Mesenchymal stem cell (in vitro differentiated cells and primary cell): ENCODE data around the gene EXD3.

Experiments
- DNase-seq: peaks from one replicate; pipeline ENCODE4 v3.0.0-alpha.2; 2013
- H2AFZ ChIP-seq: one replicate; pipeline ENCODE4 v1.6.1; 2013; ENCODE audit warnings: low read depth, mild to moderate bottlenecking, control low read depth, inconsistent platforms, low read length, moderate library complexity
- H2AK5ac ChIP-seq: 2 replicates; pipeline ENCODE4 v1.6.1; 2013; ENCODE audit warnings: low read length, moderate library complexity, mild to moderate bottlenecking, inconsistent platforms; ENCODE audit not compliant: severe bottlenecking
- H2BK120ac ChIP-seq: one replicate; pipeline ENCODE4 v1.6.1; 2013; ENCODE audit warnings: low read depth, mild to moderate bottlenecking, inconsistent platforms, low read length, moderate library complexity
- H2BK12ac ChIP-seq, 2 experiments: one replicate each; pipeline ENCODE4 v1.6.1; 2013; ENCODE audit warnings: inconsistent platforms in 2 of 2, low read length in 2 of 2, mild to moderate bottlenecking in 2 of 2, moderate library complexity in 2 of 2, control low read depth in 1 of 2
- H2BK15ac ChIP-seq: one replicate; pipeline ENCODE4 v1.6.1; 2013; ENCODE audit warnings: mild to moderate bottlenecking, low read depth, inconsistent platforms; ENCODE audit not compliant: poor library complexity, severe bottlenecking
- H2BK5ac ChIP-seq: 2 replicates; pipeline ENCODE4 v1.6.1; 2013; ENCODE audit warnings: low read depth, mild to moderate bottlenecking, low read length, control low read depth, inconsistent platforms; ENCODE audit not compliant: poor library complexity, severe bottlenecking
- H3K14ac ChIP-seq, 2 experiments: one replicate each; pipeline ENCODE4 v1.6.1; 2013; ENCODE audit warnings: inconsistent platforms in 2 of 2, low read length in 2 of 2, control low read depth in 1 of 2, mild to moderate bottlenecking in 1 of 2, moderate library complexity in 1 of 2
- H3K18ac ChIP-seq, 2 experiments: one replicate each; pipeline ENCODE4 v1.6.1; 2013; ENCODE audit warnings: inconsistent platforms in 2 of 2, low read length in 2 of 2, control low read depth in 1 of 2, low read depth in 1 of 2, mild to moderate bottlenecking in 1 of 2
- H3K23ac ChIP-seq, 2 experiments: one replicate each; pipeline ENCODE4 v1.6.1; 2013; ENCODE audit warnings: inconsistent platforms in 2 of 2, low read length in 2 of 2, mild to moderate bottlenecking in 2 of 2, moderate library complexity in 2 of 2, control low read depth in 1 of 2
- H3K27ac ChIP-seq: 2 replicates; pipeline ENCODE4 v1.5.1; 2013; ENCODE audit warnings: mild to moderate bottlenecking, moderate library complexity, low read length, control low read depth, inconsistent platforms; ENCODE audit not compliant: poor library complexity, severe bottlenecking
- H3K27me3 ChIP-seq, 2 experiments: 2 replicates each; pipeline versions ENCODE4 v1.6.1 to v1.7.0; 2013; ENCODE audit warnings: low read length in 2 of 2, mild to moderate bottlenecking in 2 of 2, moderate library complexity in 2 of 2, control low read depth in 1 of 2, inconsistent platforms in 1 of 2; ENCODE audit not compliant: control insufficient read depth in 1 of 2, insufficient read depth in 1 of 2
- H3K36me3 ChIP-seq, 2 experiments: 2 replicates each; pipeline versions ENCODE4 v1.6.1 to v1.7.0; 2013; ENCODE audit warnings: low read length in 2 of 2, control low read depth in 1 of 2, inconsistent platforms in 1 of 2, low read depth in 1 of 2, mild to moderate bottlenecking in 1 of 2; ENCODE audit not compliant: insufficient read depth in 2 of 2, control insufficient read depth in 1 of 2
- H3K4ac ChIP-seq, 2 experiments: one replicate each; pipeline ENCODE4 v1.6.1; 2013; ENCODE audit warnings: inconsistent platforms in 2 of 2, low read length in 2 of 2, mild to moderate bottlenecking in 2 of 2, moderate library complexity in 2 of 2, control low read depth in 1 of 2, low read depth in 1 of 2
- H3K4me1 ChIP-seq: 2 replicates; pipeline ENCODE4 v1.6.1; 2013; ENCODE audit warnings: low read depth, low read length, control low read depth; ENCODE audit not compliant: control insufficient read depth, insufficient read depth
- H3K4me2 ChIP-seq: 2 replicates; pipeline ENCODE4 v1.6.1; 2013; ENCODE audit warnings: low read length, mild to moderate bottlenecking, inconsistent platforms; ENCODE audit not compliant: poor library complexity, severe bottlenecking
- H3K4me3 ChIP-seq, 2 experiments: 2 replicates each; pipeline versions ENCODE4 v1.5.1 to v1.7.0; 2013; ENCODE audit warnings: low read length in 2 of 2, mild to moderate bottlenecking in 2 of 2, control low read depth in 1 of 2, low read depth in 1 of 2; ENCODE audit not compliant: insufficient read depth in 1 of 2
- H3K79me1 ChIP-seq: replicated peaks from 2 replicates; pipeline ENCODE4 v1.6.1; 2013; ENCODE audit warnings: mild to moderate bottlenecking, control low read depth, low read length, inconsistent platforms; ENCODE audit not compliant: poor library complexity, severe bottlenecking
- H3K9ac ChIP-seq: 2 replicates; pipeline ENCODE4 v1.7.0; 2013; ENCODE audit warnings: mild to moderate bottlenecking, low read length, moderate library complexity
- H3K9me3 ChIP-seq: 2 replicates; pipeline ENCODE4 v1.7.0; 2013; ENCODE audit warnings: mild to moderate bottlenecking, low read length; ENCODE audit not compliant: control insufficient read depth
- H4K8ac ChIP-seq: one replicate; pipeline ENCODE4 v1.6.1; 2013; ENCODE audit warnings: inconsistent platforms, mild to moderate bottlenecking, low read length, moderate library complexity
- H4K91ac ChIP-seq: one replicate; pipeline ENCODE4 v1.6.1; 2013; ENCODE audit warnings: mild to moderate bottlenecking, low read length, inconsistent platforms
- WGBS: methylation state at CpG from one replicate; pipeline ENCODE4 v1.1.7; 2013; ENCODE audit warnings: mixed read lengths; 5-methylcytosine and 5-hydroxymethylcytosine counted together

Gene EXD3

GRCh38 chr9:137353223-137354152, 69.5 kb downstream of the EXD3 start:
- Histone ChIP-seq H2AK5ac (no peak overlapping the region), H3K36me3 (peaks cover 2 to 19% of the 10 kb centered on the region in 2 experiments), H4K91ac (no peak overlapping the region), H3K4me3 (no peak overlapping the region), H3K23ac (no peak overlapping the region), H3K79me1 (no peaks in the 10 kb centered on the region), H3K4ac (no peak overlapping the region), H3K14ac (no peak overlapping the region), H3K9ac (no peak overlapping the region), H2BK120ac (no peak overlapping the region), H3K4me1 (no peaks in the 10 kb centered on the region), H2AFZ (no peak overlapping the region), H3K9me3 (peaks cover 30% of the 10 kb centered on the region), H3K4me2 (no peak overlapping the region), H2BK12ac (no peak overlapping the region), H2BK15ac (no peak overlapping the region), H4K8ac (no peak overlapping the region), H3K27ac (no peak overlapping the region), H3K27me3 (no peaks in the 10 kb centered on the region), H3K18ac (no peak overlapping the region), H2BK5ac (no peak overlapping the region)
- no peak for DNase-seq
- whole genome bisulfite sequencing = 92% methylated on average over 42 of the region's 43 CpGs

- Histone ChIP-seq H2AK5ac (no peak overlapping the region), H3K79me1 (no peaks in the 10 kb centered on the region), H3K23ac (no peak overlapping the region), H3K27me3 (no peaks in the 10 kb centered on the region), H3K4ac (no peak overlapping the region), H3K14ac (no peak overlapping the region), H4K8ac (no peak overlapping the region), H2AFZ (no peak overlapping the region), H2BK12ac (no peak overlapping the region), H3K18ac (no peak overlapping the region), H3K9ac (no peak overlapping the region), H2BK15ac (no peak overlapping the region), H3K4me3 (no peak overlapping the region), H3K4me2 (no peak overlapping the region), H3K4me1 (no peaks in the 10 kb centered on the region), H3K36me3 (peaks cover 2 to 18% of the 10 kb centered on the region in 2 experiments), H3K27ac (no peak overlapping the region), H2BK120ac (no peak overlapping the region), H3K9me3 (peaks cover 23% of the 10 kb centered on the region), H4K91ac (no peak overlapping the region), H2BK5ac (no peak overlapping the region)
- WGBS = 87% methylated on average over 21 of the region's 26 CpGs
- no peak for DNase-seq
Observed at GRCh38 chr9:137352511-137353222, 70.3 kb downstream of the EXD3 start.

GRCh38 chr9:137351781-137352501, 71.0 kb downstream of the EXD3 start:
- no peak overlapping the region for H4K91ac ChIP-seq
- no peak overlapping the region for H3K23ac ChIP-seq
- H3K14ac ChIP-seq = no peak overlapping the region
- no peak overlapping the region for H2AK5ac ChIP-seq
- H3K27me3 ChIP-seq = no peaks in the 10 kb centered on the region
- no peak overlapping the region for H2AFZ ChIP-seq
- no peak overlapping the region for H3K4me3 ChIP-seq
- H2BK12ac ChIP-seq = no peak overlapping the region
- H3K27ac ChIP-seq = no peak overlapping the region
- no peak overlapping the region for H3K18ac ChIP-seq
- DNase-seq = no peak
- no peaks in the 10 kb centered on the region for H3K4me1 ChIP-seq
- H2BK5ac ChIP-seq = no peak overlapping the region
- no peaks in the 10 kb centered on the region for H3K79me1 ChIP-seq
- H3K9me3 ChIP-seq = peaks cover 22% of the 10 kb centered on the region
- no peak overlapping the region for H3K4ac ChIP-seq
- H3K36me3 ChIP-seq = peaks cover 6 to 21% of the 10 kb centered on the region in 2 experiments
- H2BK15ac ChIP-seq = no peak overlapping the region
- H4K8ac ChIP-seq = no peak overlapping the region
- no peak overlapping the region for H2BK120ac ChIP-seq
- 89% methylated on average over 23 of the region's 23 CpGs for WGBS
- no peak overlapping the region for H3K4me2 ChIP-seq
- no peak overlapping the region for H3K9ac ChIP-seq
